NT2/D1 (cell line): ENCODE data around the gene ZNF888.
A peak's percentile ranks its signal among the peaks of the same experiment; 100 is the strongest.
"Not testable (repeated sequence)": the region's sequence is repeated elsewhere in the genome, so short reads cannot be mapped to it uniquely, and the experiment has no call there.

ENCODE experiments used
- DNase-seq: peaks from one replicate; pipeline ENCODE4 v3.0.0-alpha.2; 2011; ENCODE audit warnings: low read depth, low spot score
- H3K27me3 ChIP-seq: 2 replicates; pipeline ENCODE4 v1.6.0; 2011; ENCODE audit warnings: mild to moderate bottlenecking; ENCODE audit not compliant: insufficient read length, insufficient read depth
- H3K36me3 ChIP-seq: 2 replicates; pipeline ENCODE4 v1.6.1; 2011; ENCODE audit warnings: mild to moderate bottlenecking, low read length, mixed read lengths; ENCODE audit not compliant: insufficient read depth, insufficient read length
- H3K4me1 ChIP-seq: 2 replicates; pipeline ENCODE4 v1.5.1; 2011; ENCODE audit not compliant: insufficient read depth, insufficient read length
- H3K4me3 ChIP-seq: 2 replicates; pipeline ENCODE4 v1.5.1; 2011; ENCODE audit warnings: low read depth; ENCODE audit not compliant: insufficient read length
- H3K9ac ChIP-seq: 2 replicates; pipeline ENCODE4 v1.6.0; 2011; ENCODE audit warnings: low read depth; ENCODE audit not compliant: insufficient read length
- H3K9me3 ChIP-seq: 2 replicates; pipeline ENCODE4 v1.5.1; 2011; ENCODE audit warnings: mild to moderate bottlenecking, low read length; ENCODE audit not compliant: insufficient read depth
- SUZ12 ChIP-seq: IDR thresholded peaks from 2 replicates; pipeline ENCODE4 v1.6.1; 2011; ENCODE audit not compliant: insufficient read length, insufficient read depth; ENCODE audit errors: extremely low read depth
- YY1 ChIP-seq: IDR thresholded peaks from 2 replicates; pipeline ENCODE4 v1.6.1; 2011; ENCODE audit not compliant: insufficient read length, insufficient read depth
- ZNF274 ChIP-seq: IDR thresholded peaks from 2 replicates; pipeline ENCODE4 v1.6.1; 2011; ENCODE audit warnings: mild to moderate bottlenecking, low read depth, low read length

Gene ZNF888

DNA sequence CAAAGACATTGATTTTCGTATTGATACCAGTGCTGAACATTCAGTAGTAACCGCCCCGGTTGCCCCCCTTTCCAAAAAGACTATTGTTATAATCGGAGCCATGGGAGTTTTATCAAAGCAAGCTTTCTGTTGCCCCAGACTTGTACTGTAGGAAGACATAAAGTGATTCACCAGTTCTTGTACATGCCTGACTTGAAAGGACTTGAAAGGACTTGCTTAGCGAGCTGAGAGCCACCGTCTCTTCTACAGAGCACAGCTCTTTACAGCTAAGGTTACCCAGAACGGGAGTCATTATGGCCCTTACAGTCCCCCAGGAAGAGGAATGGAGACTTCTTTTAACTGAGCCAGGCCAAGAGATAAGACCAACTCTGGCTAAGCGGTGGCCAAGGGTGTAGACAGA lies 34.4 kb upstream of the ZNF888 start:
- peaks cover 74% of the 10 kb centered on the region for H3K36me3 ChIP-seq
- H3K4me1 ChIP-seq = no peaks in the 10 kb centered on the region
- no peaks in the 10 kb centered on the region for H3K27me3 ChIP-seq
- no peak overlapping the region for H3K9ac ChIP-seq
- TF ChIP-seq ZNF274 = no peak
- TF ChIP-seq YY1 = no peak
- no peak for TF ChIP-seq SUZ12
- peaks cover 68% of the 10 kb centered on the region; the same call in 1 of the 2 replicates for H3K9me3 ChIP-seq
- H3K4me3 ChIP-seq = no peak overlapping the region
- no peak for DNase-seq

DNA sequence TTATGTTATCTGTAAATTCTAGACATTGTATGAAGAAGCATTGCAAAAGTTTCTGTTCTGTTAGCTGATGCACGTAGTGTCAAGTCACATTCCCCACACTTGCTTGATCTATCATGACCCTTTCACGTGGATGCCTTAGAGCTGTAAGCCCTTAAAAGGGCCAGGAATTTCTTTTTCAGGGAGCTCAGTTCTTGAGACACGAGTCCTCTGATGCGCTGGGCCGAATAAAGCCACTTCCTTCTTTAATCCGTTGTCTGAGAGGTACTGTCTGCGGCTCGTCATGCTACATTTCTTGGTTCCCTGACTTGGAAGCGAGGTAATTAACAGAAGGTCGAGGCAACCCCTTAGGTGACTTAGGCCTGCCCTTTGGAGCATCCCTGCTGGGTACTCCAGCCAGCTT lies 33.7 kb upstream of the ZNF888 start:
- Histone ChIP-seq H3K36me3 (peaks cover 81% of the 10 kb centered on the region), H3K4me1 (no peaks in the 10 kb centered on the region), H3K27me3 (no peaks in the 10 kb centered on the region), H3K9me3 (peaks cover 75% of the 10 kb centered on the region), H3K9ac (no peak overlapping the region), H3K4me3 (no peak overlapping the region)
- DNase-seq = no peak
- no peak for TF ChIP-seq YY1
- no peak for TF ChIP-seq ZNF274
- no peak for TF ChIP-seq SUZ12

DNA sequence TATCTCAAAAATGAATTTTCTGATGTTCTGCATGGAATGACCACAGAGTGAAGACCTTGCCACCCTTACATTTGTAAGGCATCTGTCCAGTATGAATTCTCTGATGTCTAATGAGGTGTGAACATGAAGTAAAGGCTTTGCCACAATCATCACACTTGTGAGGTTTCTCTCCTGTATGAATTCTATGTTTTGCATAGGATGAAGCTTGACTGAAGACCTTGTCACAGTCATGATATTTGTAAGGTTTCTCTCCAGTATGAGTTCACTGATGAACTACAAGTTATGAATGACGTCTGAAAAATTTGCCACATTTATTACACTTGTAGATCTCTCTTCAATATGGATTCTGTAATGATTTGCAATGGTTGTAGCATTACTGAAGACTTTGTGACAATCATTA lies 26.2 kb upstream of the ZNF888 start:
- Histone ChIP-seq H3K4me3 (no peak overlapping the region), H3K9ac (no peak overlapping the region), H3K9me3 (peaks cover 70% of the 10 kb centered on the region), H3K36me3 (peaks cover 51% of the 10 kb centered on the region), H3K4me1 (no peaks in the 10 kb centered on the region), H3K27me3 (no peaks in the 10 kb centered on the region)
- DNase-seq = no peak
- no peak for TF ChIP-seq SUZ12
- peak; percentile 61 for TF ChIP-seq ZNF274
- no peak for TF ChIP-seq YY1

DNA sequence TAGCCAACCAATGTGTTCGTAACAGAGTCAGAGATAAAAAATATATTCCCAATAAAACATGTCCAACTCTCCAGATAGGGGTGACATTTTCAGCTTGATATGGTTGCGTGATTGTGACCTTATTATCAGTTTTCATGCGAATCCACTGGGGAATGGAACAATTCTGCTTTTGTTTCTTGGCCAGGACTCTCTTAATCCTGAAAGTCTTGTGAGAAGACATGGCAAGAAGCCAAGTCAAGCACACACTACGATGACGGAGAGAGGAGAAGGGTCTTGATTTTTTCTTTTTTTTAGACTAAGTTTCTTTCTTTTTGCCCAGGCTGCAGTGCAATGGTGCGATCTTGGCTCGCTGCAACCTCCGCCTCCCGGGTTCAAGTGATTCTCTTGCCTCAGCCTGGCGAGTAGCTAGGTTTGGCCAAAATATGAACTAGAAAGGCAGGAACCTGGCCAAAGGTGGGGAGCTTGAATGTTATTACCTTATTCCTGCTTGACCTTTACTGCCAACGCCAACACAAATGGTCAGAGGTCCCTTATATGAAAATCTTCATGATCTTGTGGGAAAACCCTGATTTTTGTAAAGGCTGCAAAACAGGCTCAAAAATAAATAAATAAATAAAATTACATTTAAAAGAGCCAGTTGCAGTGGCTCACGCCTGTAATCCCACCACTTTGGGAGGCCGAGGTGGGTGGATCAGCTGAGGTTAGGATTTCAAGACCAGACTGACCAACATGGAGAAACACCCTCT lies 25.0 kb upstream of the ZNF888 start:
- no peak for TF ChIP-seq SUZ12
- no peak for TF ChIP-seq ZNF274
- no peak for TF ChIP-seq YY1
- no peak for DNase-seq
- Histone ChIP-seq H3K9ac (no peak overlapping the region), H3K27me3 (no peaks in the 10 kb centered on the region), H3K4me1 (no peaks in the 10 kb centered on the region), H3K4me3 (no peak overlapping the region), H3K9me3 (peaks cover 60% of the 10 kb centered on the region), H3K36me3 (peaks cover 42% of the 10 kb centered on the region)

DNA sequence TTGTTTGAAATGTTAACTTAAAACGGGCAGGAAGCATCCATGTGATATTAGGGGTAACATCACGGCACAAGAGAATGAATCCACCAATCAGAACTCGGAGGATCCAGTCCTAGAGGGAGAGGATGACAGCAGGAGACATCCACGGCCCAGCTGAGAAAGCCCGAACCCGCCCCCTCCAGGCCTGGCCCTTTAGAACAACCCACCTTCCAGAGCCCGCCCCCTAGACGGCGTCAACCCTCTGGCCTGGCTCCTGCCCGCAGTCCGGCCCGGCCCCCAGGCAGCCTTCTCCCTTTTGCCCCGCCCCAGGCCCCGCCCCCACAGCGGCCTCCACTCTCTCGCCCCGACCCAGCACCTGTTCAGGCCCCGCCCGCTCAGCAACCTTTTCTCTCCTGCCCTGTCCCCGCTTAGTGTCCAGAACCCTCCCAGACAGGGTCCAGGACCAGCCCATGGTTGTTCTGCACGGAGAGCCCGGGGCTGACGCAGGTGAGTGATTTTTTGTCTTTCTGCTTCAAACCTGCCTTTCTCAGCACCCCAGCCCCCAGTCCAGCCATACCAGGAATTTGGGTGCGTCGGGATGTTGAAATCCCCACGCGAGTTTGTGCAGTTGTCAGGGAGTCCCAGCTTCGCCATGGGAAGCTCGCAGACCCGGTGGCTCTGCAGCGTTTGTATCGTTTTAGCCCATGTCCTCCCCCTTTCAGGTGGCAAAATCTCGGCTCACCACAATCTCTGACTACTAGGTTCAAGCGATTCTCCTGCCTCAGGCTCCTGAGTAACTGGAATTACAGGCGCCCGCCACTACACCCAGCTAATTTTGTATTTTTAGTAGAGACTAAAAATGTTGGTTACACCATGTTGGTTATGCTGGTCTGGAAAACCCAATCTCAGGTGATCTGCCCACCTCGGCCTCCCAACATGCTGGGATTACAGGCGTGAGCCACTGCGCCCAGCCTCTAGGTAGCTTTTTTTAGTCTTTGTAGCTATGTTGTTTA lies 23.4 kb upstream of the ZNF888 start:
- DNase-seq = no peak
- H3K27me3 ChIP-seq = no peaks in the 10 kb centered on the region
- peaks cover 26% of the 10 kb centered on the region for H3K36me3 ChIP-seq
- H3K4me1 ChIP-seq = no peaks in the 10 kb centered on the region
- no peak overlapping the region for H3K4me3 ChIP-seq
- no peak overlapping the region for H3K9ac ChIP-seq
- TF ChIP-seq SUZ12 = no peak
- TF ChIP-seq YY1 = no peak
- no peak for TF ChIP-seq ZNF274
- H3K9me3 ChIP-seq = peaks cover 44% of the 10 kb centered on the region

DNA sequence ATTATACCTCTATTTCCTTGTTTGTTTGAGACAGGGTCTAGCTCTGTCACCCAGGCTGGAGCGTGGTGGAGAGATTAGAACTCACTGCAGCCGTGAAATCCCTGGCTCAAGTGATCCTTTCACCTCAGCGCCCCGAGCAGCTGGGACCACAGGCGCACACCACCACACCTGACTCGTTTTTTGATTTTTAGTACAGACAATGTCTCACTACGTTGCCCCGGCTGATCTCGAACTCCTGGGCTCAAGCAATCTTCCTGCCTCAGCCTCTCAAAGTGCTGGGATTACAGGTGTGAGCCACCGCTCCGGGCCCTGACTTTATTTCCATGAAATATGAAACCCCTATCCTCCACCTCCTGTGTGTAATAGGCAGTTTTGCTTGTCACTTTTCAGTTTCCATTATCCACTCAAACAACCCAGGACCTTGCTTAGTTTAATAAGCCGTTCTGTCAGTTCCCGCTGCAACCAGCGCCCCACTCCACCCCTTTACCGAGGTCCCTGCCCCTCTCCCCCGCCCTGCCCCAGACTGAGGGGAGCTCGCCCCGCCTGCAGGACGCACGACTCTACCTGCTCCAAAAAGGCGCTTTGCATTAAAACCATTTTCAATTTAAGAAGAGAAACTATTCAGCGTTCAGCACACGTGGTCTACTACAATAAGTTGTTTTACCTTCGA lies 22.6 kb upstream of the ZNF888 start:
- no peak for DNase-seq
- H3K4me3 ChIP-seq = no peak overlapping the region
- no peaks in the 10 kb centered on the region for H3K4me1 ChIP-seq
- TF ChIP-seq ZNF274 = no peak
- TF ChIP-seq SUZ12 = no peak
- TF ChIP-seq YY1 = no peak
- no peaks in the 10 kb centered on the region for H3K27me3 ChIP-seq
- H3K36me3 ChIP-seq = peaks cover 18% of the 10 kb centered on the region
- peaks cover 36% of the 10 kb centered on the region for H3K9me3 ChIP-seq
- H3K9ac ChIP-seq = no peak overlapping the region

DNA sequence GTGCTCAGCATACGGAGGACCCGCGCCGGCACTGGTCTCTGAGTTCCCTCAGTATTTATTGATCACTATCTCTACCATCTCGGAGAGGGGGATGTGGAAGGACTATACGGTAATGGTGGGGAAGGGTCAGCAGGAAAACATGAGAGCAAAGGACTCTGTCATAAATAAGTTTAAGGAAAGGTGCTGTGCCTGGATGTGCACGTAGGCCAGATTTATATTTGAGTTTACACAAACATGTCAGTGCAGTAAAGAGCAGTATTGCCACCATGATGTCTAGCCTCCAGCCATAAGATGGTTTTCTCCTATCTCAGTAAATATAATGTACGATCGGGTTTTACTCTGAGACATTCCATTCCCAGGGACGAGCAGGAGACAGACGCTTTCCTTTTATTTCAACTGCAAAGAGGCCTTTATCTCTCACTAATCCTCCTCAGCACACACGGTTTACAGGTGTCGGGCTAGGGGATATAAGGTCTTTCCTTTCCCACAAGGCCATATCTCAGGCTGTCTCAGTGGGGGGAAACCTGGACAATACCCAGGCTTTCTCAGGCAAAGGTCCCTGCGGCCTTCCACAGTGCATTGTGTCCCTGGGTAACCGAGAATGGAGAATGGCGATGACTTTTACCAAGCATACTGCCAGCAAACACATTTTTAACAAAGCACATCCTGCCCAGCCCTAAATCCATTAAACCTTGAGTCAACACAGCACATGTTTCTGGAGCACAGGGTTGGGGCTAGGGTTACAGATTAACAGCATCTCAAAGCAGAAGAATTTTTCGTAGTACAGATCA lies 21.7 kb upstream of the ZNF888 start:
- DNase-seq, H3K4me3 ChIP-seq, H3K9ac ChIP-seq, H3K36me3 ChIP-seq, H3K4me1 ChIP-seq, H3K27me3 ChIP-seq: not testable (repeated sequence)
- peaks cover 27% of the 10 kb centered on the region for H3K9me3 ChIP-seq
